Right renal cortex interstitium (tissue), 3 donors: ENCODE data around the gene PLOD2. TPM values are rescaled to one million over a fixed set of nuclear protein-coding genes. Genes with fewer than 3 reads are reported as not detected.

Experiments
- DNase-seq, 3 donors: peaks; one replicate each; pipeline ENCODE4 v3.0.0-alpha.2; 2013; ENCODE audit warnings: low read depth in 3 of 3, low spot score in 2 of 3
- polyA plus RNA-seq, 3 donors: library from polyadenylated mRNA; unstranded; fragments of 120-200 nt; gene quantifications; one replicate each; pipeline ENCODE4 v1.2.1, GENCODE V29; 2013; ENCODE audit not compliant: insufficient read length in 3 of 3

The PLOD2 gene
- polyA plus RNA-seq, 3 donors = 163 to 176 (median 171) TPM

DNA sequence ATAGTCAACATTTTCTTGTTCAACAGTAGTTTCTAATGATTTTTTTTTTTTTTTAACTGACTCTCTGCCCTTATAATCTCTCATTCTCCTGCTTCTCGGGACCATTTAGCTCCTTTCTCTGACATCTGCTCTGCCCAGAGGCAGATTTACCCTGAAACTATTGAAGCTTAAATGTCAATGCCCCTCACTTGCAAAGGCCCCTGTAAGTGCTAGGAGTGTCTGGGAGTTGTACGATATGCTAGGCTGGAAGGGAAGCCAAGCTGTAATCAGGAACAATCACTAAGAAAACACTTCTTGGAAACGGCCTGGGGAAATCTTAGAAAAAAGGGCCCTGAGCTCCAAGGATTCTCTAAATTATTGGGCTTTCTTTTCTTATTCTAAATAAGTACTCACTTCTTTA, 5.8 kb upstream of the PLOD2 start:
- no peak for DNase-seq

DNA sequence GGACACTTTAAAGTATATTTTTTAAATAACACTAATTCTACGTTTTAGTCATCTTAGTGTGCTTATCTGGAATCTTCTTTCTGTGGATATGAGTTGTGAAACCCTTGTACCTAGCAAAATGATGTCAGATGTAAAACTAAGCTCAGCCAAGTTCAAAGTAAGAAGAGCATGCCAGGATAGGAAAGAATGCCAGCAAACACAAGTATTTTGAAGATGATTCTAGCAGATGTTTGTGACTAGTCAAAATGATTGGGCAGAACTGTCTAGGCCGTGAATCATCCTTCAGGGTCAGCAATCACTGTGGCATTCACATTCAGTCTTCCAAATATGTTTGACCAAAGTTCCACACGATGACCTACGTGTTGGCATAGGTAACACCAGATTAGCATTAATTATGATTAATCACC, 5.4 kb upstream of the PLOD2 start:
- DNase-seq = no peak

DNA sequence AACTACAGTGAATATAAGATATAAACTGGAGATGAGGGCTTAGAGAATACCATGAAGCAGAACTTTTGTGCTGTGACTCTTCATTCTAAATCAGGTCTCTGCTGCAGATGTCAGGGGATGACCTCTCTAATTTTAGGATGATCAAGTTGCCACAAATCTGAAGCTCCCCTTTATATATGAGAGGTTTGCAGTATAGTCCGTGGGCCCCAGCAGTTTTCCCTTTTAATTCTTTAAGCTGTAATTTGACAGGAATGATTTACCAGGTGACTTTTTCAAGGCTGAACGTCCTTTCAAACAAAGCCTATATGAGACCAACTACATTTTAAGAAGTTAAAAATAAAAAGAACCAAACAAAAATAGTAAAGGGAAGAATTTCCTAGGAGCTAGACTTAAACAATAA, 4.9 kb upstream of the PLOD2 start:
- no peak for DNase-seq

DNA sequence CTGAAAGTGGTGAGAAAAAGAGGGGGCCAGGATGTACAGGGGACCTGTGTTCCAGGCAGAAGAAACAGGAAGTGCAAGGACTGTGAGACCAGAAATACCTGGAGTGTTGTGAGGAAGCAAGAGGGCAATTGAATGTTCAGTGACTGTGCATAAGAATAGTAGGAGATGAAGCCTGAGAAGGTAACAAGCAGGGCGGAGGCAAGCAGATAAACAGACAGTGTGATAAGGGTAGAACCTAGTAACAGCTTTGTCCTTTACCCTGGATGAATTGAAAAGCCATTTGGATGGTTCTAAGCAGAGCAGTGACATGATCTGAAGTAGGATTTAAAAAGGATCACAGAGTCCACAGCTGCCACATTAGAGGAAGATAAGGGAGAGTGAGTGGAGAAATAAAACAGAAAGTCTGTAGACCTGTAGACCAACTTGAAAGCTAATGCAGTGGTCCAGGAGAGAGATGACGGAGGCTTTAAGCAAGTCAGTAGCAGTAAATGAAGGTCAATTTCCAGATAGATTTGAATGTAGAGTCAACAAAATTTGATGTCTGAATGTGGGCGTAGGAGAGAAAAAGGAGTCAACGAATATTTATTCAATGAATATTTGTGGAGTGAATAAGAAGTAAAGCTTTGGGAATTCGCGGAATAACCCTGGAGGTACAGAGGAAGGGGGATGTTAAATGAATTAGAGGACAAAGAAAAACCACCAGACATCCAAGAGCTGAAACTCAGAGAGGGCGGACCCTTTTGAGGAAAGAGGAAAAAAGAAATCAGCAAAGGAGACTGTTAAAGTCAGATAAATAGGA, 4.2 kb upstream of the PLOD2 start:
- no peak for DNase-seq

DNA sequence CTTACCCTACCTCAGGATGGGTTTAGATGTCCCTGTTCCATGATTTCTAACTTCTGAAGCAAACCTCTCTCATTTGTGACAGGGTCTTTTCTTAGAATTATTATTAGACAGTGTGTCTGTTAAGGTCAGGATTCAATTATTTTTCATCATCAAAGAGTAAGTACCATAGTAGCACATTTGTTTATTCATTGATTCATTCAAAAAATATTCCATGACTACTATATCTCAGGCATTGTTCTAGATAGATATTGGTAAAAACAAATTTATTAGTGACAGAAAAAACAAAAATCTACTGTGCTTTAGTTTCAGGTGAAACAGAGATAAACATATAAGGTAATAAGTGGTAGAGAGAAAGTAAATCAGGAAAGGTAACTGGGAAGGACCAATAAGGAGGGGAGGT, 3.5 kb upstream of the PLOD2 start:
- DNase-seq = no peak

DNA sequence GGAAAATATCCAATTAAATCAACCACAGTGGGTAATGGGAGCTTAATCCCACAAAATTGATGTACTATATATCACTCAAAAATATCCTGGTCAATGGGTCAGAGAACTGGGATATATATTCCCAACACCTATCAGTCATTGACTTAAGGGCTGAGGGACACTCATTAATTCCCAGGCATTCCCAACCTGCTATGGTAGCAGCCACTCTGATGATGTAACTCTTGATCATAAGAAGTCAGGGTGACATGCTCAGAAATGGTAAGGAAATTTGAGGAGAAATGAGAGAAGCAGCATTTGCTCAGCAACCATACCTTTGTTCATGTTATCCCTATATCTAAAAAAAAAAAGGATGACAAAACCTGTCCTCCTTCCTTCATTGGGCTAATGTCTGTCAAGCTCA, 3.1 kb upstream of the PLOD2 start:
- no peak for DNase-seq

DNA sequence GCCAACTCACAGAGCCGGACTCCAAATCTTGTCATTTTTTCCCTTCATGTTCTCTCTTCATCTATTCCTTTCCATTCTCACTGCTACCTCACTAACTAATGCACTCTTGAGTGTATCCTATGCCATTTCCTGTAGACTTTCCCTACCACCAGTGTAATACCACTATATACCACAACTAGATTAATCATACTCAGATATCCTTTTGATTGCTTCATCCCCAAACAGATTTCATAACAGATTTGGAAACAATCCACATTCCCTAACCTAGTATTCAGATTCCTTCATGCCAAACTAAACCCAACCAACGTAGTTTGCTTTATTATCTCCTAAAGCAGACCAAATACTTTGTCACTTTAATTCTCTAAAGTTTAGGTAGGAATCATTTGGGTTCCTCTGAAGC, 2.6 kb upstream of the PLOD2 start:
- no peak for DNase-seq

DNA sequence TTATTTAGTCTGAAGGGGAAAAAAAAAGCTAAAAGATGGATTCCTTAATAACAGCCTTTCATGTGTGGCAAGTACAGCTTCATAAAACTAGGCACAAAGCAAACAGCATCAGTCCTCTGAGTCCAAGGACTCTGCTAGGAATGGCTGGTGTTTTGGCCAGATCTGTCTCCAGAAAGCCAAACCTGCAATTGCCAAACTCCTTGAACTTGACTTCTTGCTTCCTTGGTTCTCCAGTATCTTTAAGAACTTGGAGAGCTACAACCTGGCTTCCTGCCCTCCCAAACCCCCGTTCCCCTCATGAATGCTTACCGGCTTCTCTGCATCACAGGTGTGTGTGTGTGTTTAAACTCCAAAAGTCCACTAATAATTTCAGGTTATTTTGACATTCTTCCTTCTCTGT, 1.6 kb upstream of the PLOD2 start:
- DNase-seq = no peak

DNA sequence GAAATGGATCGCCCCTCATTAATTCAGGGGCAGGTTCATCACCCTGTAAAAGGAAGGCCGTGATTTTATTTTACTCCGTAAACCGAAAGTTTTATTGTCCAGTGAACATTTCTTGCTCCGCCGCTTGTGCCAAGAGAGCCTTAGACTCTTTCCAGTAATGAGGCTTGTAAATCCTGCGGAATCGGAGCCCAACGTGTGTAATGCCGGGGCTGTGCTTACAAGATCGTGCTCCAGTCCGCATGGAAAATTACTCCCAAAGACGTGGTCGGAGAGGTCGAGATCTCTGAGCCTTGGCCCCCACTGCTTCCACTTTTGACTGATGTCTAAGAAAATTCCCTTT, 649 bp upstream of the PLOD2 start:
- peak in 2 of 3 donors; percentile 65 to 68 for DNase-seq

DNA sequence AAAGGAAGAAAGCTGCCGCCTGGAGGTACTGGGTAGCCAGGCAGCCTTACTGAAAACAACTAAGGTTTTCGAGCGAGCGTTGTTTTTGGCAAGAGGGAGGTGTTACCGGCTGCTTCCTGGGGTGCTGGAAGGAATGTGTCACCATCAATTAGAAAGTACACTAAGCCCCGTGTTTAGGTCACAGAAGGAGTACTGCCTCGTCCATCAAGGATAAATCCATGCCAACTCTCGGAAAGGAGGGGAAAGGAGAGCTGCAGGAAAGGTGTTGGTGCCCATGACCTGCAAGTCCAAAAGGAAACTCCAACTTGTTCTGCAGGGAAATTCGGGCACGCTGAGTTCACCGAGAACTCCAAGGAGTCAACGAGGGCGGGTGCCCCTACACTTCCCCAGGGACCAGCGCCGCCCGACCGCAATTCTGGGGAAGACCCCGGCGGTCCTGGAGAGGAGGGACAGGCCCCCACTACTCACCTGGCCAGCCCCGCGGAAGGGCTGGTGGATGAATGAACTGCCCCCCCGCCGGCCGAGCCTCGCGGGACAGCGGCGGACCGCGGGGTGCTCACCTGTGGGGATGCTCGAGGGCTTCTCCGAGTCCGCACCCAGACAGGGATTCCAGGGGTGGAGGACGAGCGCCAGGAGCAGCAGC, 542 bp downstream of the PLOD2 start:
- DNase-seq = peak; percentile 60 to 73 (median 69)

DNA sequence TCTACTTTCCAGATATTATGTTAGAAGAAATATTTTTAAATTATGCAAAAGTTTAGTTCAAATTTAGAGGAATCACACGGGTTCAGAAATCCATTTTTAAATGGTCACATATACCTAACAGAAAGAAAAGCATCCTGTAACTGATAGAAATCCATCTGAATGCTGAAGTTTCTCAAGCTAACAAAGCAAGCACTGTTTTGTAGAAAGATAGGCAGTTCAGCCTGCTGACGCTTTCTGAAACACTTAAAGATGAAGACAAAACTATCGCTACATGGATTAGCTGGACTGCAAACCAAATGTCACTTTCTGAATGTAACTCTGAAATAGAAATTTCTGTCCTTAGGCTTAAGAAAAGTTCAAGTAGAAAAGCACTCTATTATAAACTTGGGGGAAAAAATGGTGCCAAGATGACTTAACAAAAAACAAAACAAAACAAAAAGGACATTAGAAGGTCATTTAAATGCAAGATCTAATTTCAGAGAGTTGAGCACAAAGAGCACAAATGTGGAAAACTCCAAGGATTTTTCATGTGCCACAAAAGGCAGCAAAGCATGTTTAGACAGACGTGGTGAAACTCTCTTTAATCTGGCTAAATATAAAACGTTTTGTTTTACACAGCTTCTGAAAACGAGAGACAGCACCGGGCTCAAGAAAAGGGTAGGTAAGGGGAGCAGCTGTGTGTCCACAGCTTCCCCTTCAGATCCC, 1.2 kb downstream of the PLOD2 start:
- no peak for DNase-seq

DNA sequence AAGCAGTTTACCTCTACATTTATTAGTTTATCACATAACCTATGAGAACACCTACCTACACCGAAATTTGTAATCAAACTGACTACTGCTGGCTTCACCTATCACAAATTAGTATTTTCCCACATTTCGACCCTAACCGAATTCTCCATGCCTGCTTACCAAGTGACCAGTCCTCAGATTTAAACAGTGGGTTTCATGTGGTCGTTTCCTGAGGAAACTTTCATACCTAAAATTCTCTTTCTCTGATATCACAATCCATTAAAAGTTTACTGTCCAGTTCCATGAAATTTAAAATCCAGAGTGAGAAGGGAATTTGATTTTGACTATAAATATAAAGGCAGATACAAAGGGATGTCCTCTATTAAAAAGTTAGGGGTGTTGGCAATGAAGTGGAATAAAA, 1.9 kb downstream of the PLOD2 start:
- DNase-seq = no peak

DNA sequence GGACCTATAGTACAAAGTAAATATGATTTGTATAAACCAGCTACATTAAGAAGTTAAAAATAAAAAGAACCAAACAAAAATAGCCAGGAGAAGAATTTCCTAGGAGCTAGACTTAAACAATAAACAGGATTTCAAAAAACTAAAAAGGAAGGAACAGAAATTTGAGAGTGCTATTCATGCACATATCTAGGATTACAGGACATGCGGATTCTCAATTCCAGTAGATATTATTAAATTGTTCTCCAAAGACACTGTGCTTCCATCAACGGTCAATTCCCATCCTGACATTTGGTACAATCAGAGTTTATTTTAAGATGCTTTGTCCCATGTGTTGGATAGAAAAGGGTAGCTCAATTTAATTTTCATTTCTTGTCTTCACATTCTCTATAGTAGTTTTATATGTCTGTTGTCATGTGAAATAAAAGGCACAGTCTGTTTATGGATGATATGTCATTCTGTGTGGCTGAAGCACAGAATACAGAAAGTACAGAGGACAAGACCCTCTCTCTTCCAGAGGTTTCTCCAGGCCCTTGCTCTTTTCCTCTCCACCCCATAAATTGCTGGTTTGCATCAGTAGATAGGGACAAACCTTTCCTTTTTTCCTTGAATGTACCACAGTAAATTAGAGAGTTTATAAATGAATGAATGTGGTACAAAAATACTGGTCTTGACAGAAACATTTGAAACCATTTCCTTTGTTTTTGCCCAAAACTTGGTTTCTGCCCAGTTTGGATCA, 3.5 kb downstream of the PLOD2 start:
- DNase-seq = no peak

DNA sequence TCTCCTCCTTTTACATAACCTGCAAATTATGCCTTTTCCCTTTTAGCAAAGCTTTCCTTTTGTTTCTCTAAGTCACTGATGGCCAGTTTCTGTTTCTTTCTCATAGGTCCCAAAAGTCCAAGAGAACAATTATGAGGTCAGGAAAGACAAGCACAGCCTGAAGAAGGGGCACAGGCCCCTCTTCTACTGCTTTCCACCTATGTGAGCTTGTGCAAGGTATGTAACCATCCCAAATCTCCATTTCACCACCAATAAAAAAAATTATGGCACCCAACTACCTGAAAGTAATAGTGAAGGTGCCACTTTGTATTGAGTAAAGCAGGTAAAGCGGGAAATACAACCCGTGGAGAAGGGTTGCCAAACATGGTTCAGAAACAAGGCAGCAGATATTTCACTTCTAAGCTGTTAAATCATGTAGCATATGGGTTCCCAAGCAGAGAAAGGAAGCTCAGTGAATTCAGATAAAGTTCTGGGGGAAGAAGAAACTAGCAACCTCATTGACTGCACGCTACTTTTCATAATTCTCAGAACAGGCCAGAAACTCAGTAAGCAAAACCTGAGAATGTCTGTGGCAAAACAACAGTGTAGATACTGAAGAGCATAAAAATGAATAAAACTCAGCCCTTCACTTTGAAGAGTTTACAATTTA, 4.2 kb downstream of the PLOD2 start:
- no peak for DNase-seq

DNA sequence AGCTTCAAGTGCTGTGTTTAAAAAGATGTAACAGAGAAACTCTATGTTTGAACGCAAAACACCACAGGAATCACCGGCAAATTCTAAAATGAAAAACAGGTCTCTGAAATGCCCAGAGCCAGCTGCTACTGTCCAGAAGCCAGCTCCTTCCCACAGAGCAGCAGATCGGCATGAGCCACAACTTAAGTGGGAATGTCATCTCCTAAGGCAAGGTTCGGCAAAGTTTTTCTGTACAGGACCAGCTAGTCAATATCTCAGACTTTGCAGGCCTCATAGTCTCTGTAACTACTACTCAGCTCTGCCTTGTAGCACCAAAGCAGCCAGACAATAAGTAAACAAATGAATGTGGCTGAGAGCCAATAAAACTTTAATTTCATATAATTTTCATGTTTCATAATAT, 4.9 kb downstream of the PLOD2 start:
- no peak for DNase-seq

DNA sequence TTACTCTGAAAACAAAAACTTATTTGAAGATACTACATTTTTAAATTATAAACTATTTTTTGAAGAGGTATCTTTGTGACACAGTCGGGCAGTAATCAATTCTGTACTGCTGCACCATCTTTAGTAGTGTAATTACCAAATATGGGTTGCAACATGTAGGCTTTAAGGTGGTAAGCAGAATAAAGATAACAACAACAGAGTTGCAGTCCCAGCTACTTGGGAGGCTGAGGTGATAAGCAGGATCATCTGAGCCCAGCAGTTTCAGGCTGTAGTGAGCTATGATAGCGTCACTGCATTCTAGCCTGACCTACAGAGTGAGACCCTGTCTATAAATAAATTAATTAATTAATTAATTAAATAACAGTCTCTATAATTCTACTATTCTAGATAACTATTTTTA, 6.0 kb downstream of the PLOD2 start:
- DNase-seq = no peak

DNA sequence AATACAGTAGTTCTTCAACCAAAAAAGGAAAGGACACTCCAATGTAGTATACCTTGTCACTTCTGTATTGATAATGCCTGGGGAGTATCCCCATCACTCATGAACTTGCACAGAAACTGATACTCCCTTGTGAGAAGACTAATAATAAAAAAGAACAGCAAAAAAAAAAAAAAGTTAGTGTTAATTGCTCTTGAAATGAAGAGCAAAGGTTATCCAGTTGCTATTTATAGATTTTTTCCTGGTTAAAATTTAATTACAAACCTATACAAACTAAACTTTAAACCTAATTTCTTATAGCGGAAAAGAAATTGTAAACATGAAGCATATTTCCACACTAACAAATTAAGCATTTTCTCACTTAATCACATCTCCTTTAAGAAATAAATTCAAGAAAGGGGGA, 6.7 kb downstream of the PLOD2 start:
- no peak for DNase-seq

DNA sequence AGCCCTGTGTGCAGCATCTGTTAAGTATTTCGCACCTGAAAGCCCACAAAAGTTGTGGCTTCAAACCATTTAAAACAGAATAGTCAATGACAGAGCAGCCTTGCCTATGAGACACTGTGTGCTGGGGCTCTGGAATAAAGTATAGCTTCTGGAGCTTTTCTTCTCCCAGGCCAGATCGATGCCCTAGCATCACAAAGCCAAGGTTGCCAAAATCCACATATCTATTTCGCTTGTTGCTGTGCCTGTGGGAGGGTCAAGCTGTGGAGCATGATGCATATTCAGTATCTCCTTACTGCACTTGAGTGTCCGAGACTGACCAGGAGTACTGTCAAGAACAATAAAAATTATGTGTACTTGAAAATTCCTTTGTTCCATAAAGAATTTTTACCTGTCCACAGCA, 7.6 kb downstream of the PLOD2 start:
- no peak for DNase-seq

DNA sequence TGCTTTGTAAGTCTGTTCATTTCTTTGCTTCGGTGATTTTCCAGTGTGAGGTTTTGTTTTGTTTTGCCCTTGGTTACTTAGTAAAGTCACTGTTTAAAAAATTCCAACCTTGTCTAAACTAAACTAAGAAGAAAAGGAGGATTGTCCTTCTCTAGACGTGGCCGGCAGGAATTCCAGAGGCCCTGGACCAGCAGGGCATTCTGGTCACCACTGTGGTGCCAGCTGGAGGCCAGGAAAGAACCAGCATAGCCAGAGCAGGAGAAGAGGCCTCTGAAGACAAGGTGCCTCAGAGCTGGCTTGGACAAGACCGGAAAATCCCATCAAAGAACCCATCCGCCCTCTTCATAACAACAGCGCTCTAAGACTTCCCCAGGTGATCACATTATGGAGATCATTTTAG, 8.2 kb downstream of the PLOD2 start:
- no peak for DNase-seq

DNA sequence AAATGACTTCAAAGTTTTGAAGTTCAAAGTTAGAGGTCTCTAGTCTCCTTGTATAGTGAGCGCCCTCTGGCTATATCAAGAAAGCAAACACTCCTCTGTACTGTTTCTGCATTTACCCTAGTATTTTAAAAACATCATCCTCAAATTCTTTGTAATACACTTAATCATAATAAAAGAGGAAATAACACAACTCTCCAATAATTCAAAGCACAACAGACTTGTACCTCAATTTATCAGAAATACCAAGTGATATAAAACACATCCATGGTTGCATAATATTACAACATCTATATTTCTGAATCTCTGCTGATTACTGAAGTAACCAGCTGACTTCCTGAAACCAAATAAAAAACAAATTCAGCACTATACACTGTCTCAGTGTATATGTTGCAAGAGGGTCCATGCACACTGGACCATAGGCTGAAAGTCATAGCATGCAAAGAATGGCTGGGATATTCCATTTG, 12.5 kb downstream of the PLOD2 start:
- DNase-seq = no peak

DNA sequence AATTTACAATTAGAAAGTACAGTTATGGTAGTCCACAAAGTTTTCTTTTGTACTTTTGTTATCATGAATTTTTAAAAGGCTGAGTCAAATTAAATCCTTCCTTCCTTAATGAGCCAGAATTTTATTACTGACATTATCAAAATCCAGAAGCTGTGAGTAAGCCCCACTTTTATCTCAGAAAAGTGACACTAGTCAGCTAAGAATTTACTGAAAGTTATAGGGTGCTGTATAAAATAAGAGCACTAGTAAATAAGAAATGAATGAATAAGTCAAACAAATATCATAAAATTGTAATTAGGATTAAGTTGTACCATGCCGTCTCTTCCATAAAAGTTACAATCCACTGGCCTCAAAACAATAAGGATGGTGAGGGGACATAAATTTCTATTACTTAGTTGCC, 15.3 kb downstream of the PLOD2 start:
- no peak for DNase-seq
